ENCODE data around the gene GDE1. TPM values are rescaled to one million over a fixed set of nuclear protein-coding genes. Genes with fewer than 3 reads are reported as not detected.

Gene GDE1
- total RNA-seq, 1 donor from 2014 or later, result 31.2 TPM

GRCh38 chr16:19523559-19524355, 1.9 kb upstream of the GDE1 start, which contains the start of gene CCP110:
Gene CCP110, plus strand, starts transcription at chr16:19523942. Its CDS starts 3,940 bp downstream, at chr16:19527882.
- H3K27ac ChIP-seq, result peak within 1 kb of the TSS; percentile 60
- DNase-seq (ENCODE audit: extremely low spot score in 2 of 2), result peak in 1 of 2 donors; percentile 95
- peak within 1 kb of the TSS; percentile 64 to 95 for H3K4me3 ChIP-seq
- TF ChIP-seq POLR2A (IDR thresholded peaks at IDR 0.05), result peak in 1 of 2 donors; percentile 35
- peak in 1 of 3 experiments; percentile 18 for TF ChIP-seq CTCF (IDR thresholded peaks at IDR 0.05)
- peak; percentile 83 to 96 for TF ChIP-seq POLR2AphosphoS5 (IDR thresholded peaks at IDR 0.05; ENCODE audit: insufficient read depth in 1 of 2, low read depth in 1 of 2)
- H3K27me3 ChIP-seq, result no peaks in the 10 kb centered on the region
- H3K9me3 ChIP-seq, result no peaks in the 10 kb centered on the region
- peaks cover 46% of the 10 kb centered on the region for H3K4me1 ChIP-seq
- intact Hi-C loops (cut with DNase I), result no loop called here
- peaks cover 0 to 10% of the 10 kb centered on the region in 2 donors for H3K36me3 ChIP-seq

GRCh38 chr16:19523184-19523558, 1.3 kb upstream of the GDE1 start:
- Histone ChIP-seq H3K4me3 (peak overlapping the region in 1 of 2 donors; percentile 95), H3K27me3 (no peaks in the 10 kb centered on the region), H3K27ac (no peak overlapping the region), H3K4me1 (peaks cover 49% of the 10 kb centered on the region), H3K36me3 (peaks cover 0 to 4% of the 10 kb centered on the region in 2 donors), H3K9me3 (no peaks in the 10 kb centered on the region)
- intact Hi-C loops (cut with DNase I), result no loop called here
- no peak for DNase-seq (ENCODE audit: extremely low spot score in 2 of 2)
- TF ChIP-seq CTCF (IDR thresholded peaks at IDR 0.05) (no peak), POLR2A (IDR thresholded peaks at IDR 0.05) (no peak), POLR2AphosphoS5 (IDR thresholded peaks at IDR 0.05; ENCODE audit: insufficient read depth in 1 of 2, low read depth in 1 of 2) (no peak)

GRCh38 chr16:19522760-19523159, 862 bp upstream of the GDE1 start:
- H3K4me3 ChIP-seq, result no peak overlapping the region
- H3K9me3 ChIP-seq, result no peaks in the 10 kb centered on the region
- DNase-seq (ENCODE audit: extremely low spot score in 2 of 2), result no peak
- no peak overlapping the region for H3K27ac ChIP-seq
- TF ChIP-seq POLR2AphosphoS5 (IDR thresholded peaks at IDR 0.05; ENCODE audit: insufficient read depth in 1 of 2, low read depth in 1 of 2) (no peak), POLR2A (IDR thresholded peaks at IDR 0.05) (no peak), CTCF (IDR thresholded peaks at IDR 0.05) (no peak)
- intact Hi-C loops (cut with DNase I), result no loop called here
- H3K4me1 ChIP-seq, result peaks cover 54% of the 10 kb centered on the region
- H3K27me3 ChIP-seq, result no peaks in the 10 kb centered on the region
- H3K36me3 ChIP-seq, result peaks cover 0 to under 1% of the 10 kb centered on the region in 2 donors

- no peak for TF ChIP-seq CTCF (IDR thresholded peaks at IDR 0.05)
- no peak for TF ChIP-seq POLR2A (IDR thresholded peaks at IDR 0.05)
- TF ChIP-seq POLR2AphosphoS5 (IDR thresholded peaks at IDR 0.05; ENCODE audit: insufficient read depth in 1 of 2, low read depth in 1 of 2), result no peak
- no peak for DNase-seq (ENCODE audit: extremely low spot score in 2 of 2)
- H3K4me1 ChIP-seq, result peaks cover 57% of the 10 kb centered on the region
- no peaks in the 10 kb centered on the region for H3K36me3 ChIP-seq
- no peaks in the 10 kb centered on the region for H3K9me3 ChIP-seq
- intact Hi-C loops (cut with DNase I), result no loop called here
- peak overlapping the region; percentile 78 to 79 for H3K4me3 ChIP-seq
- peak overlapping the region; percentile 79 for H3K27ac ChIP-seq
- no peaks in the 10 kb centered on the region for H3K27me3 ChIP-seq
These were observed 467 bp upstream of the GDE1 start for GRCh38 chr16:19522397-19522732.

GRCh38 chr16:19520861-19521331, 1.0 kb downstream of the GDE1 start:
- Histone ChIP-seq H3K4me3 (peak overlapping the region; percentile 78 to 79), H3K4me1 (peaks cover 57% of the 10 kb centered on the region), H3K36me3 (peaks cover 0 to 14% of the 10 kb centered on the region in 2 donors), H3K9me3 (no peaks in the 10 kb centered on the region), H3K27me3 (no peaks in the 10 kb centered on the region), H3K27ac (peak overlapping the region; percentile 79)
- DNase-seq (ENCODE audit: extremely low spot score in 2 of 2), result no peak
- no peak for TF ChIP-seq POLR2A (IDR thresholded peaks at IDR 0.05)
- no peak for TF ChIP-seq CTCF (IDR thresholded peaks at IDR 0.05)
- no peak for TF ChIP-seq POLR2AphosphoS5 (IDR thresholded peaks at IDR 0.05; ENCODE audit: insufficient read depth in 1 of 2, low read depth in 1 of 2)
- intact Hi-C loops (cut with DNase I), result no loop called here

All from vagina (tissue), 2 donors.